ENCODE results near the gene FSIP1.

GRCh38 chr15:39631357-39631756 is 151.3 kb downstream of the FSIP1 start:
- TF ChIP-seq TAF1 (IDR thresholded peaks at IDR 0.05; ENCODE audit: borderline replicate concordance, insufficient read depth, low read length) = no peak
- TF ChIP-seq POLR2AphosphoS5 (IDR thresholded peaks at IDR 0.05; ENCODE audit: low read depth, low read length) = no peak
- no peak for TF ChIP-seq REST (IDR thresholded peaks at IDR 0.05; ENCODE audit: insufficient read depth in 1 of 2, low read depth in 2 of 2, low read length in 2 of 2)
